Fibroblast of peridontal ligament (primary cell): Measurements from ENCODE around the gene MAGEA8.
"Not testable (repeated sequence)": the region's sequence is repeated elsewhere in the genome, so short reads cannot be mapped to it uniquely, and the experiment has no call there.

ENCODE experiments used
- DNase-seq: peaks from one replicate; pipeline ENCODE4 v3.0.0-alpha.2; 2010; ENCODE audit errors: extremely low read depth

Gene MAGEA8

GRCh38 chrX:149881081-149881711 lies at the start of gene MAGEA8:
MAGEA8 (plus strand) TSS chrX:149881183; CDS start chrX:149884273, 3,090 bp downstream.
- no peak for DNase-seq

GRCh38 chrX:149831473-149831872 lies 49.5 kb upstream of the MAGEA8 start:
- DNase-seq: no peak

DNA sequence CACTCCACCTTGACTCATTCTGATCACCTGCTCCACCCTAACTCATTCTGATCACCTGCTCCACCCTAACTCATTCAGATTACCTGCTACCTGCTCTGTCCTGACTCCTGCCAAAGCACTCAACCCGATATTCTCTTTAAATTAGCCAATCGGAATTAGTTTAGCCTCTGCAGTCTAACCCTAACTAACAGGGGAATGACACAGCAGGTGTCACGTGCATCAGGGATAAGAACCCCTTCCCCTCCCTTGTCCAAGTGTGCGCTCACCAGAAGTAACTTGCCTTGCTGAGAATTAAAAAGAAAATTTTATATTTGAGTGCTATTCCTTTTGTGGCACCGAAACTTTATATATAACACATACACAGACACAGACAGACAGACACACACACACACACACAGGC lies 44.3 kb upstream of the MAGEA8 start:
- not testable (repeated sequence) for DNase-seq

GRCh38 chrX:149837167-149837566 lies 43.8 kb upstream of the MAGEA8 start:
- no peak for DNase-seq

GRCh38 chrX:149837639-149838038 lies 43.3 kb upstream of the MAGEA8 start:
- DNase-seq: no peak

DNA sequence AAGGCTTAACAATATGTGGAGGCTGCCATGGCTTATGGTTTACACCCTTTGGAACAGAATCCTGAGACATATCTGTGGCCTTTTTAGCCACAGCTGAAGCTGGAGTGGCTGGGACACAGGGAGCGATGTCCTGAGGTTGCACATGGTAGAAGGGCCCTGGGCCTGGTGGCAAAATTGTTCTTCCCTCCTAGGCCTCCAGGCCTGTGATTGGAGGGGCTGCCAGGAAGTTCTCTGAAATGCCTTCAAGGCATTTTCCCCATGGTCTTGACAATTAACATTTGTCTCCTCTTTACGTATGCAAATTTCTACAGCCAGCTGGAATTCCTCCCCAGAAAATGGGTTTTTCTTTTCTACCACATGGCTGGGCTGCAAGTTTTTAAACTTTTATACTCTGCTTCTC lies 39.1 kb upstream of the MAGEA8 start:
- no peak for DNase-seq

- DNase-seq: no peak
Measured at GRCh38 chrX:149845385-149845784, 35.6 kb upstream of the MAGEA8 start.

DNA sequence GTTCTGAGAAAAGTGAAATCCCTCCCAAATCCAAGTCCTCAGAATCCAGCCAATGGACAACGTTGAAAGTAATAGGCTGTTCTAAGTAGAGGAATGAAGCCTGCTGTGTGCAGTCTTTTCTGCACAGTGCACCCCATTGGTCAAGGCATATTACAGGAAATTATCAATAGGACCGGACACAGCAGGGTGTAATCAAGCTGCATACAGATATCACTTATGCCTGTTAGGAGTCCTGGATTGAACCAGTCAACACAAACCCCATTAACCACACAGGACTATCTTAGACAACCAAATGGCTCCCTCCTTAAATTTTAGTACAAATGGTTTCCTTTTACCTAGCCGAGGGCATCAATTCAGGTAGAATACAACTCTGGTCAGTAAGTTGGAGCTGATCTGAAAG lies 34.2 kb upstream of the MAGEA8 start:
- no peak for DNase-seq

DNA sequence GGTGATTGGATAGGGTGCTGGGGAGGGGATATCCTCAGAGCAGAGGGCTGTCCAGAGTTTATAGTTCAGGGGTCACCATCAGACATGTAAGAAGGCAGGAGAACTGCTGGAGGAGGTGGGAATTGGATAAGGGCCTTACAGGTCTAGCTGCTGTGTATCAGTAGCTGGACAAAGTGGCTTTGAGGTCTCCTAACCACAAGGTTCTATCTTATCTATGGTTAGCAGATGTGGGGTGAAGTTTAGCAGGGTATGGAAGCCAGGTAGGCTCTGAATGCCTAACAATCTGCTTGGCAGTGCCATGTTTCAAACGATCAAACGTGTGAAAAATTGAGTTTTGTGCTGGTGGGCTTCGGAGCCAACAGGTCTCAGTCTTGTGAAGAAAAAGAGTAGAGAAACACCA lies 32.1 kb upstream of the MAGEA8 start:
- DNase-seq: no peak

GRCh38 chrX:149849787-149850186 lies 31.2 kb upstream of the MAGEA8 start:
- DNase-seq: no peak

- DNase-seq: no peak
Measured at GRCh38 chrX:149851864-149852263, 29.1 kb upstream of the MAGEA8 start.

- DNase-seq: no peak
Measured at GRCh38 chrX:149853925-149854324, 27.1 kb upstream of the MAGEA8 start.

GRCh38 chrX:149858592-149858991 lies 22.4 kb upstream of the MAGEA8 start:
- no peak for DNase-seq

GRCh38 chrX:149860445-149860844 lies 20.5 kb upstream of the MAGEA8 start:
- DNase-seq: no peak

GRCh38 chrX:149865390-149865789 lies 15.6 kb upstream of the MAGEA8 start:
- DNase-seq: no peak

DNA sequence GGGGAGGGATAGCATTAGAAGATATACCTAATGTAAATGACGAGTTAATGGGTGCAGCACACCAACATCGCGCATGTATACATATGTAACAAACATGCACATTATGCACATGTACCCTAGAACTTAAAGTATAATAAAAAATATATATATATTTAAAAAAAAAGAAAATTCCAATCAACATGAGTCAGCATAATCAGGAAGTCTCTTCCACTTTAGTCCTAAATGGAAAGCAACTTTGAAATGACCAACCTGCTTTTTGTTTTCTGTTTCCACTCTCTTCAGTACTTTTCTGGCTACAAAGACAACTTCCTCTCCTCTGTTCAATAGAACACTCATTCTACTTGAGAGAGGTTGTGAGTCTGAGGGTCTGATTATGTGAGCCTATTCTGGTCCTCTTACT lies 13.5 kb upstream of the MAGEA8 start:
- no peak for DNase-seq

- DNase-seq: no peak
Measured at GRCh38 chrX:149870840-149871239, 10.1 kb upstream of the MAGEA8 start.

- no peak for DNase-seq
Measured at GRCh38 chrX:149871433-149871832, 9.6 kb upstream of the MAGEA8 start.

- DNase-seq: no peak
Measured at GRCh38 chrX:149871940-149872339, 9.0 kb upstream of the MAGEA8 start.

GRCh38 chrX:149877157-149877556 lies 3.8 kb upstream of the MAGEA8 start:
- DNase-seq: no peak

DNA sequence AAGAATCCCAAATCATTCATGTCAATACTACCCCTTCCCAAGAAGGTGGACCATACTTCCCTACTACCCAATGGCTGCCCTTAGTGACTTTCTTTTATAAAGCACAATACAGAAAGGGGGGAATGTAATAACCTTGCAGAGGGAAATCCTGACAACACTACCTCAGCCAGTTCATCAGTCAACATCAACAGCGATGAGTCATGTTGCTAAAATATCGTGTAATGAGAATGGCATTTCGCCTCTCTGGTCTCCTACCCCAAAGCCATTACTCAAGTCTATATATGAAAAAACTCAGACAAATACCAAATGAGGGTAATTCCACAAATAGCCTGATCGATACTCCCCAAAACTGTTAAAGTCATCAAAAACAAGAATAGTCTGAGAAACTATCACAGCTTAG lies 3.3 kb upstream of the MAGEA8 start:
- no peak for DNase-seq

- DNase-seq: not testable (repeated sequence)
Measured at GRCh38 chrX:149890828-149891227, 9.8 kb downstream of the MAGEA8 start.

- DNase-seq: no peak
Measured at GRCh38 chrX:149898554-149898953, 17.6 kb downstream of the MAGEA8 start.
